Measurements from ENCODE around the gene CRIM1. TPM values are rescaled to one million over a fixed set of nuclear protein-coding genes. Genes with fewer than 3 reads are reported as not detected.

The CRIM1 gene
- total RNA-seq = 302 and 330 TPM in 2 replicates

GRCh38 chr2:36355151-36355889 lies at the start of gene CRIM1:
Gene CRIM1, plus strand, starts transcription at chr2:36355778. Its CDS starts 515 bp downstream, at chr2:36356293.

DNA sequence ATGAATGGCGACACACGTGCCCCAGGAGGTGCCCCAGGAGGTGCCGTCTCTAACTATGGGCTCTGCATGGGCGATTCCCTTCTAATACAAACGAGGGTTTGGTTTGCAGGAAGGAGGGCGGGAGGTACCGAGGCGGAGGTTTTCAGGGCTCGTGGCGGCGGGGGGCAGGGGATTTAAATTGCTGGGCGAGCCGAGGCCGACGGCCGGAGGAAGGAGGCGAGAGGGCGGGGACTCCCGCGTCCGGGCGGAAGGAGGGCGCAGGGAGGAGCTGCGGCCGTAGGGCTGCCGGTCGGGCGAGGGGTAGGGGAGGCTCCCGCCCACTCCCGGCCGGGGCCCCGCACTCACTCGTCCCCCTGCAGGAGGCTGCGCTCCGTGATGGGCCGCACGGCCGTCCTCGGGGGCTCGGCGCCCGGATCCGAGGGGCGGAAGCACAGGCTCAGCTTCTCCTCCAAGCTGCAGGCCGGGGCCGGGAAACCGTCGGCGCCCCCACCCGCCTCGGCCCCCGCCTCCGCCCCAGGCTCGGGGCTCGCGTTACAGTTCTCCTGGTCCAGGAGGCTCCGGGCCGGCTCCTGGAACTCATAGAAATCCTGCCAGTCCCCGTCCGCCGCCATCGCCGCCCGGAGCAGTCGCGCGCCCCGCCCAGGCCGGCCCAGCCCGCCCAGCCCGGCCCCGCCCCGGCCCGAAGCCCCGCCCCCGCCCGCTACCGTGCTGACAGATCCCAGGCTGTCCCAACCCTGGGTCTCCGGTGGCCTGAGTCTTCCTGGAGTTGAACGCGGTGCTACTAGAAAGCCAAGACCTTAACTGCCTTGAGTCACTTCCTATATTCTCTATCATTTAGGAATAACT lies 242.2 kb downstream of the CRIM1 start, which contains the start of gene FEZ2:
Gene FEZ2 (minus strand): TSS at position 637 of the 846 bp plus-strand sequence. CDS start 26 bp downstream, at position 611.

Other genes with a start within 250 kb of the CRIM1 start
- 69.0 and 73.3 TPM in 2 replicates for gene FEZ2, start 242.4 kb downstream of the CRIM1 start, total RNA-seq

Data from hair follicle dermal papilla cell (primary cell).